ENCODE measurements around the gene SERAC1.

The SERAC1 gene

GRCh38 chr6:158068893-158069799 is 98.9 kb downstream of the SERAC1 start:
- H3K27ac ChIP-seq = no peak overlapping the region
- no peak for TF ChIP-seq CTCF (conservative IDR thresholded peaks at IDR 0.05)
- TF ChIP-seq ZFX (IDR thresholded peaks at IDR 0.05) = no peak

GRCh38 chr6:158068156-158068892 is 99.7 kb downstream of the SERAC1 start:
- no peak overlapping the region for H3K27ac ChIP-seq
- TF ChIP-seq CTCF (conservative IDR thresholded peaks at IDR 0.05) (no peak), ZFX (IDR thresholded peaks at IDR 0.05) (no peak)

- no peak overlapping the region; the same call in 1 of the 2 replicates for H3K27ac ChIP-seq
- TF ChIP-seq ZFX (IDR thresholded peaks at IDR 0.05) (no peak), CTCF (conservative IDR thresholded peaks at IDR 0.05) (no peak)
These were observed 100.5 kb downstream of the SERAC1 start for GRCh38 chr6:158067436-158068015.

GRCh38 chr6:158066136-158066781 is 101.8 kb downstream of the SERAC1 start:
- H3K27ac ChIP-seq = no peak overlapping the region
- TF ChIP-seq ZFX (IDR thresholded peaks at IDR 0.05) (no peak), CTCF (conservative IDR thresholded peaks at IDR 0.05) (no peak)

- TF ChIP-seq ZFX (IDR thresholded peaks at IDR 0.05) = no peak
- TF ChIP-seq CTCF (conservative IDR thresholded peaks at IDR 0.05) = no peak
- no peak overlapping the region for H3K27ac ChIP-seq
These were observed 103.3 kb downstream of the SERAC1 start for GRCh38 chr6:158064725-158065251.

- TF ChIP-seq CTCF (conservative IDR thresholded peaks at IDR 0.05) (no peak), ZFX (IDR thresholded peaks at IDR 0.05) (no peak)
- no peak overlapping the region for H3K27ac ChIP-seq
These were observed 104.3 kb downstream of the SERAC1 start for GRCh38 chr6:158063736-158064135.
